Esophagus muscularis mucosa (tissue), 3 donors: ENCODE data around the gene EYA2.

ENCODE experiments used
- CTCF ChIP-seq, 3 experiments: fragments of 200-600 bp in 2 of 3; fragments of 450-650 bp in 1 of 3; sonication (generic) in 2 of 3; IDR thresholded peaks; one replicate each; pipeline ENCODE4 v1.5.1; 2017 to 2019; ENCODE audit warnings: antibody characterized with exemption in 3 of 3, mild to moderate bottlenecking in 2 of 3, moderate library complexity in 1 of 3
- EP300 ChIP-seq: sonication (generic); formaldehyde crosslinking; IDR thresholded peaks from one replicate; pipeline ENCODE4 v1.6.1; 2017; ENCODE audit warnings: antibody characterized with exemption

- TF ChIP-seq EP300 (no peak), CTCF (IDR thresholded peaks at IDR 0.05) (no peak)
These were observed 119.0 kb downstream of the EYA2 start for GRCh38 chr20:47013606-47014005.
